Neural cell (in vitro differentiated cells): ENCODE results near the gene CYRIA.

Source experiments
- CTCF ChIP-seq: fragments of 450-650 bp; IDR thresholded peaks from 2 replicates; pipeline ENCODE4 v1.5.1; 2014; ENCODE audit warnings: antibody characterized with exemption, mild to moderate bottlenecking, moderate library complexity; ENCODE audit not compliant: poor library complexity, severe bottlenecking
- EP300 ChIP-seq: fragments of 450-650 bp; conservative IDR thresholded peaks from 2 replicates; pipeline ENCODE4 v1.6.1; 2014; ENCODE audit warnings: antibody characterized with exemption, mild to moderate bottlenecking, moderate library complexity; ENCODE audit not compliant: poor library complexity, severe bottlenecking
- EZH2 ChIP-seq: fragments of 200-600, 300-800 bp; shearing (Covaris generic), sonication (generic); IDR thresholded peaks from 2 replicates; pipeline ENCODE4 v1.6.1; 2014; ENCODE audit warnings: antibody characterized with exemption, low read length, borderline replicate concordance, mild to moderate bottlenecking; ENCODE audit not compliant: insufficient read depth, poor library complexity, severe bottlenecking
- MXI1 ChIP-seq: fragments of 450-650 bp; conservative IDR thresholded peaks from 2 replicates; pipeline ENCODE4 v1.6.1; 2014; ENCODE audit warnings: antibody characterized with exemption, mild to moderate bottlenecking; ENCODE audit not compliant: poor library complexity, severe bottlenecking
- POLR2AphosphoS5 ChIP-seq: IDR thresholded peaks from 2 replicates; pipeline ENCODE4 v1.6.1; 2012
- RAD21 ChIP-seq: fragments of 450-650 bp; conservative IDR thresholded peaks from 2 replicates; pipeline ENCODE4 v1.6.1; 2014; ENCODE audit warnings: antibody characterized with exemption, mild to moderate bottlenecking, moderate library complexity
- SMC3 ChIP-seq: fragments of 450-650 bp; conservative IDR thresholded peaks from 2 replicates; pipeline ENCODE4 v1.6.1; 2014; ENCODE audit warnings: antibody characterized with exemption, mild to moderate bottlenecking, moderate library complexity; ENCODE audit not compliant: poor library complexity
- TAF1 ChIP-seq: IDR thresholded peaks from 2 replicates; pipeline ENCODE4 v1.6.1; 2012; ENCODE audit warnings: low read depth
- TF ChIP-seq, protein P1 (sequence below): IDR thresholded peaks from 2 replicates; pipeline ENCODE4 v1.6.1; 2012; ENCODE audit warnings: borderline replicate concordance

- TF ChIP-seq, protein P1, sequence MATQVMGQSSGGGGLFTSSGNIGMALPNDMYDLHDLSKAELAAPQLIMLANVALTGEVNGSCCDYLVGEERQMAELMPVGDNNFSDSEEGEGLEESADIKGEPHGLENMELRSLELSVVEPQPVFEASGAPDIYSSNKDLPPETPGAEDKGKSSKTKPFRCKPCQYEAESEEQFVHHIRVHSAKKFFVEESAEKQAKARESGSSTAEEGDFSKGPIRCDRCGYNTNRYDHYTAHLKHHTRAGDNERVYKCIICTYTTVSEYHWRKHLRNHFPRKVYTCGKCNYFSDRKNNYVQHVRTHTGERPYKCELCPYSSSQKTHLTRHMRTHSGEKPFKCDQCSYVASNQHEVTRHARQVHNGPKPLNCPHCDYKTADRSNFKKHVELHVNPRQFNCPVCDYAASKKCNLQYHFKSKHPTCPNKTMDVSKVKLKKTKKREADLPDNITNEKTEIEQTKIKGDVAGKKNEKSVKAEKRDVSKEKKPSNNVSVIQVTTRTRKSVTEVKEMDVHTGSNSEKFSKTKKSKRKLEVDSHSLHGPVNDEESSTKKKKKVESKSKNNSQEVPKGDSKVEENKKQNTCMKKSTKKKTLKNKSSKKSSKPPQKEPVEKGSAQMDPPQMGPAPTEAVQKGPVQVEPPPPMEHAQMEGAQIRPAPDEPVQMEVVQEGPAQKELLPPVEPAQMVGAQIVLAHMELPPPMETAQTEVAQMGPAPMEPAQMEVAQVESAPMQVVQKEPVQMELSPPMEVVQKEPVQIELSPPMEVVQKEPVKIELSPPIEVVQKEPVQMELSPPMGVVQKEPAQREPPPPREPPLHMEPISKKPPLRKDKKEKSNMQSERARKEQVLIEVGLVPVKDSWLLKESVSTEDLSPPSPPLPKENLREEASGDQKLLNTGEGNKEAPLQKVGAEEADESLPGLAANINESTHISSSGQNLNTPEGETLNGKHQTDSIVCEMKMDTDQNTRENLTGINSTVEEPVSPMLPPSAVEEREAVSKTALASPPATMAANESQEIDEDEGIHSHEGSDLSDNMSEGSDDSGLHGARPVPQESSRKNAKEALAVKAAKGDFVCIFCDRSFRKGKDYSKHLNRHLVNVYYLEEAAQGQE, result no peak
- no peak for TF ChIP-seq RAD21
- TF ChIP-seq CTCF, result no peak
- TF ChIP-seq EP300, result no peak
- no peak for TF ChIP-seq EZH2
- TF ChIP-seq SMC3, result no peak
- TF ChIP-seq POLR2AphosphoS5, result no peak
- TF ChIP-seq TAF1, result no peak
- TF ChIP-seq MXI1, result no peak
Observed at GRCh38 chr2:16628314-16628713, 37.3 kb downstream of the CYRIA start.
